Testis (tissue), 3 donors: ENCODE results near the gene IRF5. TPM values are rescaled to one million over a fixed set of nuclear protein-coding genes. Genes with fewer than 3 reads are reported as not detected.

ENCODE experiments used
- DNase-seq: peaks from one replicate; pipeline ENCODE4 v3.0.0-alpha.2; 2019
- H3K27ac ChIP-seq, 2 donors: fragments of 200-600 bp; sonication (generic); one replicate each; pipeline ENCODE4 v1.5.1; 2019
- H3K27me3 ChIP-seq: fragments of 200-600 bp; sonication (generic); one replicate; pipeline ENCODE4 v1.5.1; 2019
- H3K36me3 ChIP-seq: fragments of 200-600 bp; sonication (generic); one replicate; pipeline ENCODE4 v1.5.1; 2017; ENCODE audit warnings: low read depth; ENCODE audit errors: missing control alignments
- H3K4me1 ChIP-seq: fragments of 200-600 bp; sonication (generic); one replicate; pipeline ENCODE4 v1.5.1; 2019
- H3K4me3 ChIP-seq, 2 donors: fragments of 200-600 bp; sonication (generic); one replicate each; pipeline ENCODE4 v1.5.1; 2017 to 2019
- H3K9me3 ChIP-seq: fragments of 200-600 bp; sonication (generic); one replicate; pipeline ENCODE4 v1.5.1; 2017
- CTCF ChIP-seq, 3 experiments: fragments of 450-650 bp in 2 of 3; fragments of 200-600 bp in 1 of 3; sonication (generic) in 1 of 3; IDR thresholded peaks; one replicate each; pipeline ENCODE4 v1.5.1; 2016 to 2019; ENCODE audit warnings: antibody characterized with exemption in 3 of 3, mild to moderate bottlenecking in 2 of 3, moderate library complexity in 1 of 3
- POLR2A ChIP-seq: fragments of 450-650 bp; IDR thresholded peaks from one replicate; pipeline ENCODE4 v1.6.1; 2017; ENCODE audit warnings: antibody characterized with exemption, mild to moderate bottlenecking, moderate library complexity
- WGBS, 2 donors: methylation state at CpG; one replicate each; pipeline ENCODE4 v1.1.5; 2018; 5-methylcytosine and 5-hydroxymethylcytosine counted together
- intact Hi-C: fragments of 100-400 bp; cut with DNase I; formaldehyde crosslinking; loops from one replicate; pipeline ENCODE4 v1.15.1; 2023; ENCODE audit warnings: low total_unique reads
- polyA plus RNA-seq: library from polyadenylated mRNA; stranded (reverse); fragments of 350-450 nt; fragmentation: Illumina TruSeq; extraction: RNeasy Lipid Tissue Mini Kit (QIAGEN cat#74804); gene quantifications from one replicate; pipeline ENCODE4 v1.2.3, GENCODE V29; 2014; ENCODE audit warnings: low read depth, low replicate concordance; ENCODE audit not compliant: insufficient read depth
- total RNA-seq, 2 donors: library from RNA; depleted of rRNA; stranded (reverse); fragments of >200 nt; gene quantifications; one replicate each; pipeline ENCODE4 v1.2.3, GENCODE V29; 2016

Gene IRF5
- total and polyA plus RNA-seq, 3 donors from 2014 or later = 2.9 to 5.6 (median 4.6) TPM

- Histone ChIP-seq H3K27me3 (no peaks in the 10 kb centered on the region), H3K27ac (no peak overlapping the region), H3K4me1 (no peaks in the 10 kb centered on the region), H3K9me3 (no peaks in the 10 kb centered on the region), H3K4me3 (no peak overlapping the region), H3K36me3 (no peaks in the 10 kb centered on the region)
- no peak for DNase-seq
- intact Hi-C loops = no loop called here
- TF ChIP-seq POLR2A (no peak), CTCF (IDR thresholded peaks at IDR 0.05) (no peak)
- 83 to 88% methylated on average over 9 of the region's 9 CpGs for WGBS, 2 donors
Observed at GRCh38 chr7:128921866-128922440, 15.8 kb upstream of the IRF5 start.

- WGBS, 2 donors = 85 to 88% methylated on average over 15 to 16 of the region's 16 CpGs
- DNase-seq = no peak
- H3K4me3 ChIP-seq = no peak overlapping the region
- H3K9me3 ChIP-seq = no peaks in the 10 kb centered on the region
- H3K4me1 ChIP-seq = no peaks in the 10 kb centered on the region
- H3K27ac ChIP-seq = no peak overlapping the region
- H3K36me3 ChIP-seq = no peaks in the 10 kb centered on the region
- no peak for TF ChIP-seq POLR2A
- H3K27me3 ChIP-seq = no peaks in the 10 kb centered on the region
- intact Hi-C loops = no loop called here
Observed at GRCh38 chr7:128922496-128923410, 15.0 kb upstream of the IRF5 start.

GRCh38 chr7:128923411-128923800 lies 14.3 kb upstream of the IRF5 start:
- H3K27ac ChIP-seq = no peak overlapping the region
- no peak overlapping the region for H3K4me3 ChIP-seq
- no peaks in the 10 kb centered on the region for H3K36me3 ChIP-seq
- no peaks in the 10 kb centered on the region for H3K27me3 ChIP-seq
- WGBS, 2 donors = 83 to 86% methylated on average over 3 to 5 of the region's 5 CpGs
- H3K9me3 ChIP-seq = no peaks in the 10 kb centered on the region
- TF ChIP-seq CTCF (IDR thresholded peaks at IDR 0.05) (no peak), POLR2A (no peak)
- no peaks in the 10 kb centered on the region for H3K4me1 ChIP-seq
- intact Hi-C loops = no loop called here
- DNase-seq = no peak

GRCh38 chr7:128924707-128925588 lies 12.8 kb upstream of the IRF5 start:
- H3K36me3 ChIP-seq = no peaks in the 10 kb centered on the region
- no peak overlapping the region for H3K27ac ChIP-seq
- intact Hi-C loops = no loop called here
- H3K4me3 ChIP-seq = no peak overlapping the region
- 86 to 87% methylated on average over 7 to 8 of the region's 8 CpGs for WGBS, 2 donors
- no peaks in the 10 kb centered on the region for H3K27me3 ChIP-seq
- no peak for TF ChIP-seq POLR2A
- no peak for TF ChIP-seq CTCF (IDR thresholded peaks at IDR 0.05)
- H3K9me3 ChIP-seq = no peaks in the 10 kb centered on the region
- no peaks in the 10 kb centered on the region for H3K4me1 ChIP-seq
- DNase-seq = no peak
